Gastroesophageal sphincter (tissue), 3 donors: Measurements from ENCODE around the gene TMEFF2.

Experiments
- CTCF ChIP-seq, 4 experiments: fragments of 200-600 bp in 2 of 4; fragments of 450-650 bp in 2 of 4; sonication (generic) in 1 of 4; IDR thresholded peaks; one replicate each; pipeline ENCODE4 v1.5.1; 2017 to 2019; ENCODE audit warnings: antibody characterized with exemption in 4 of 4, mild to moderate bottlenecking in 2 of 4, moderate library complexity in 2 of 4
- POLR2A ChIP-seq, 2 donors: fragments of 450-650 bp; IDR thresholded peaks; one replicate each; pipeline ENCODE4 v1.6.1; 2017; ENCODE audit warnings: antibody characterized with exemption in 2 of 2, mild to moderate bottlenecking in 2 of 2, moderate library complexity in 1 of 2
- POLR2AphosphoS5 ChIP-seq: sonication (generic); formaldehyde crosslinking; IDR thresholded peaks from one replicate; pipeline ENCODE4 v1.6.1; 2017; ENCODE audit warnings: antibody characterized with exemption

- TF ChIP-seq CTCF (IDR thresholded peaks at IDR 0.05) (no peak), POLR2A (IDR thresholded peaks at IDR 0.05) (no peak), POLR2AphosphoS5 (no peak)
These were observed 95.8 kb downstream of the TMEFF2 start for GRCh38 chr2:192098814-192099491.
